CD14-positive monocyte (primary cell): Measurements from ENCODE around the gene RYR2. TPM values are rescaled to one million over a fixed set of nuclear protein-coding genes. Genes with fewer than 3 reads are reported as not detected.

Experiments used
- DNase-seq, 3 donors: peaks; one replicate each; pipeline ENCODE4 v3.0.0-alpha.2; 2011 to 2022
- H2AFZ ChIP-seq: 2 replicates; pipeline ENCODE4 v1.6.0; 2012; ENCODE audit warnings: mild to moderate bottlenecking, low read depth, low read length, inconsistent platforms; ENCODE audit not compliant: insufficient read depth, poor library complexity, severe bottlenecking
- H3K27ac ChIP-seq, 2 donors: 1 replicate in 1 of 2; 2 replicates in 1 of 2; pipeline ENCODE4 v1.5.1; 2012 to 2013; ENCODE audit warnings: low read length in 2 of 2, control low read depth in 1 of 2, inconsistent platforms in 1 of 2, low read depth in 1 of 2, mild to moderate bottlenecking in 1 of 2
- H3K27me3 ChIP-seq, 2 donors: one replicate each; pipeline versions ENCODE4 v1.6.0 to v1.6.1; 2011 to 2013; ENCODE audit warnings: low read length in 2 of 2; ENCODE audit not compliant: control insufficient read depth in 2 of 2, insufficient read depth in 2 of 2
- H3K36me3 ChIP-seq, 2 donors: replicated peaks in 1 of 2; 1 replicate in 1 of 2; 2 replicates in 1 of 2; pipeline versions ENCODE4 v1.5.1 to v1.6.1; 2012 to 2013; ENCODE audit warnings: low read length in 2 of 2, control low read depth in 1 of 2, inconsistent platforms in 1 of 2, mild to moderate bottlenecking in 1 of 2; ENCODE audit not compliant: insufficient read depth in 2 of 2, control insufficient read depth in 1 of 2
- H3K4me1 ChIP-seq, 2 donors: 1 replicate in 1 of 2; 2 replicates in 1 of 2; pipeline versions ENCODE4 v1.5.1 to v1.6.1; 2012 to 2013; ENCODE audit warnings: low read length in 2 of 2, control low read depth in 1 of 2, inconsistent platforms in 1 of 2, mild to moderate bottlenecking in 1 of 2, moderate library complexity in 1 of 2; ENCODE audit not compliant: insufficient read depth in 2 of 2, control insufficient read depth in 1 of 2
- H3K4me2 ChIP-seq: replicated peaks from 2 replicates; pipeline ENCODE3; 2012; ENCODE audit warnings: low read length, moderate library complexity, mild to moderate bottlenecking; ENCODE audit not compliant: poor library complexity, severe bottlenecking; ENCODE audit errors: extremely low read depth
- H3K4me3 ChIP-seq, 3 experiments: fragments of 200-600 bp in 1 of 3; sonication (generic) in 1 of 3; replicated peaks in 1 of 3; 1 replicate in 2 of 3; 2 replicates in 1 of 3; pipeline ENCODE4 v1.5.1; 2011 to 2013; ENCODE audit warnings: low read length in 3 of 3, mild to moderate bottlenecking in 3 of 3, control low read depth in 2 of 3, low read depth in 2 of 3, inconsistent platforms in 1 of 3, moderate library complexity in 1 of 3
- H3K79me2 ChIP-seq: 2 replicates; pipeline ENCODE4 v1.6.0; 2012; ENCODE audit warnings: mild to moderate bottlenecking, control low read depth, inconsistent platforms, low read length, moderate library complexity; ENCODE audit not compliant: insufficient read depth
- H3K9ac ChIP-seq: 2 replicates; pipeline ENCODE4 v1.6.0; 2017; ENCODE audit warnings: low read length, mild to moderate bottlenecking; ENCODE audit not compliant: insufficient read depth, poor library complexity, severe bottlenecking
- H3K9me3 ChIP-seq, 2 donors: replicated peaks in 1 of 2; 1 replicate in 1 of 2; 2 replicates in 1 of 2; pipeline versions ENCODE4 v1.5.1 to v1.6.1; 2012 to 2013; ENCODE audit warnings: low read length in 2 of 2, control low read depth in 1 of 2; ENCODE audit not compliant: control insufficient read depth in 1 of 2, insufficient read depth in 1 of 2
- H4K20me1 ChIP-seq: 2 replicates; pipeline ENCODE4 v1.6.0; 2012; ENCODE audit warnings: mild to moderate bottlenecking, low read length, control low read depth, moderate library complexity; ENCODE audit not compliant: insufficient read depth
- H3K27ac Mint-ChIP-seq, 7 donors: one replicate each; pipeline ENCODE4 v1.8.0; 2020; ENCODE audit warnings: mild to moderate bottlenecking in 7 of 7, mixed read lengths in 7 of 7, moderate library complexity in 6 of 7, inconsistent platforms in 2 of 7
- H3K27me3 Mint-ChIP-seq, 3 donors: one replicate each; pipeline ENCODE4 v1.8.0; 2021 to 2022; ENCODE audit warnings: low read depth in 3 of 3, mild to moderate bottlenecking in 3 of 3, mixed read lengths in 3 of 3, moderate library complexity in 3 of 3, inconsistent platforms in 1 of 3
- H3K36me3 Mint-ChIP-seq, 2 donors: one replicate each; pipeline ENCODE4 v1.8.0; 2020; ENCODE audit warnings: mixed read lengths in 2 of 2, inconsistent platforms in 1 of 2, mild to moderate bottlenecking in 1 of 2
- H3K4me1 Mint-ChIP-seq: one replicate; pipeline ENCODE4 v1.8.0; 2020; ENCODE audit warnings: mild to moderate bottlenecking, mixed read lengths
- H3K4me3 Mint-ChIP-seq, 2 donors: one replicate each; pipeline ENCODE4 v1.8.0; 2020; ENCODE audit warnings: mild to moderate bottlenecking in 2 of 2, mixed read lengths in 2 of 2, moderate library complexity in 1 of 2
- H3K9me3 Mint-ChIP-seq, 7 donors: one replicate each; pipeline ENCODE4 v1.8.0; 2020 to 2022; ENCODE audit warnings: mixed read lengths in 7 of 7, mild to moderate bottlenecking in 6 of 7, moderate library complexity in 6 of 7, inconsistent platforms in 2 of 7
- CTCF ChIP-seq: fragments of 200-600 bp; IDR thresholded peaks from one replicate; pipeline ENCODE4 v1.8.0; 2022; ENCODE audit warnings: antibody characterized with exemption, mild to moderate bottlenecking
- WGBS: methylation state at CpG from one replicate; pipeline ENCODE4 v1.1.5; 2013; ENCODE audit warnings: missing lambda C conversion rate; ENCODE audit not compliant: insufficient coverage; 5-methylcytosine and 5-hydroxymethylcytosine counted together
- intact Hi-C, 2 donors: fragments of 100-400 bp; cut with micrococcal nuclease; formaldehyde crosslinking; loops; one replicate each; pipeline versions ENCODE4 v1.15.0 to v1.15.1; 2023
- polyA plus RNA-seq, 3 donors: library from polyadenylated mRNA; depleted of rRNA in 1 of 3; unstranded in 2 of 3; stranded (reverse) in 1 of 3; fragments of 300-500 nt in 2 of 3; fragments of >200 nt in 1 of 3; fragmentation: Illumina TruSeq in 2 of 3; gene quantifications; 1 replicate in 2 of 3; 2 replicates in 1 of 3; pipeline ENCODE4 v1.2.3, GENCODE V29; 2012 to 2021

RYR2 gene
- polyA plus RNA-seq, 3 donors: not detected

GRCh38 chr1:237227476-237227875, 185.5 kb downstream of the RYR2 start:
- Histone ChIP-seq H3K4me3 (no peak overlapping the region), H3K9me3 (peaks cover 0 to 5% of the 10 kb centered on the region in 2 donors), H3K27ac (no peak overlapping the region), H4K20me1 (no peaks in the 10 kb centered on the region), H3K79me2 (no peaks in the 10 kb centered on the region), H3K4me2 (no peak overlapping the region), H3K9ac (no peak overlapping the region), H3K27me3 (no peaks in the 10 kb centered on the region), H3K4me1 (no peaks in the 10 kb centered on the region), H2AFZ (no peak overlapping the region), H3K36me3 (no peaks in the 10 kb centered on the region)
- Mint-ChIP-seq H3K27me3 (peaks cover 0 to 3% (median 0%) of the 10 kb centered on the region in 3 donors), H3K36me3 (no peaks in the 10 kb centered on the region), H3K9me3 (peaks cover 0 to 4% (median 2%) of the 10 kb centered on the region in 7 donors), H3K4me1 (no peaks in the 10 kb centered on the region), H3K27ac (no peak overlapping the region), H3K4me3 (no peak overlapping the region)
- 90% methylated on average over 4 of the region's 4 CpGs for WGBS
- intact Hi-C loops: no loop called here
- no peak for TF ChIP-seq CTCF
- no peak for DNase-seq

- Histone ChIP-seq H3K27me3 (no peaks in the 10 kb centered on the region), H3K9ac (no peak overlapping the region), H3K9me3 (no peaks in the 10 kb centered on the region), H3K27ac (no peak overlapping the region), H3K36me3 (no peaks in the 10 kb centered on the region), H3K79me2 (no peaks in the 10 kb centered on the region), H3K4me2 (no peak overlapping the region), H3K4me3 (no peak overlapping the region), H4K20me1 (no peaks in the 10 kb centered on the region), H2AFZ (no peak overlapping the region), H3K4me1 (no peaks in the 10 kb centered on the region)
- Mint-ChIP-seq H3K27ac (no peak overlapping the region), H3K4me1 (no peaks in the 10 kb centered on the region), H3K36me3 (no peaks in the 10 kb centered on the region), H3K4me3 (no peak overlapping the region), H3K9me3 (peaks cover 0 to 2% (median 0%) of the 10 kb centered on the region in 7 donors), H3K27me3 (peaks cover 0 to 3% (median 0%) of the 10 kb centered on the region in 3 donors)
- intact Hi-C loops: no loop called here
- 100% methylated on average over 1 of the region's 3 CpGs for WGBS
- no peak for TF ChIP-seq CTCF
- DNase-seq: no peak
Observed at GRCh38 chr1:237228421-237228820, 186.4 kb downstream of the RYR2 start.
